ENCODE data around the gene IFITM1. TPM values are rescaled to one million over a fixed set of nuclear protein-coding genes. Genes with fewer than 3 reads are reported as not detected.
"Not testable (repeated sequence)": the region's sequence is repeated elsewhere in the genome, so short reads cannot be mapped to it uniquely, and the experiment has no call there.

IFITM1 gene
- total and polyA plus RNA-seq, 2 donors (not counting 3 experiments of a cell fraction or from before 2014, with no cell fraction given) = 11.5 to 24.6 TPM

DNA sequence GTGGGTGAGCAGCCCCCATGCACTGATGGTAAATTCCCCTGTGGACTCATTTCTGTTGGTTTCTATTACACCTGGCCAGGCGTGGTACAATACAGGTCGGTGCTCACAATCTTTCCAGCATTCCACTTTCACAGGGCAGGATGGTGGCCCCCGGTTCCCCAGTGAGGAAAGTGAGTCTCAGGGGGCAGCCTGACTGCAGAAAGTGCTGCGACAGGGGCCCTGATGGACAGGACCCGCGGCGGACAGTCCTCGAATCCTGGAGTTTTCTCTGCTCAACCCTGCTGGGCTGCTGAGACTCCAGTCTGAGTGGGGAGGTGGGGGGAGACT, 28.0 kb upstream of the IFITM1 start:
- H2AFZ ChIP-seq (ENCODE audit: low read depth, low read length) = no peak overlapping the region
- POLR2A ChIA-PET = no interaction called here

DNA sequence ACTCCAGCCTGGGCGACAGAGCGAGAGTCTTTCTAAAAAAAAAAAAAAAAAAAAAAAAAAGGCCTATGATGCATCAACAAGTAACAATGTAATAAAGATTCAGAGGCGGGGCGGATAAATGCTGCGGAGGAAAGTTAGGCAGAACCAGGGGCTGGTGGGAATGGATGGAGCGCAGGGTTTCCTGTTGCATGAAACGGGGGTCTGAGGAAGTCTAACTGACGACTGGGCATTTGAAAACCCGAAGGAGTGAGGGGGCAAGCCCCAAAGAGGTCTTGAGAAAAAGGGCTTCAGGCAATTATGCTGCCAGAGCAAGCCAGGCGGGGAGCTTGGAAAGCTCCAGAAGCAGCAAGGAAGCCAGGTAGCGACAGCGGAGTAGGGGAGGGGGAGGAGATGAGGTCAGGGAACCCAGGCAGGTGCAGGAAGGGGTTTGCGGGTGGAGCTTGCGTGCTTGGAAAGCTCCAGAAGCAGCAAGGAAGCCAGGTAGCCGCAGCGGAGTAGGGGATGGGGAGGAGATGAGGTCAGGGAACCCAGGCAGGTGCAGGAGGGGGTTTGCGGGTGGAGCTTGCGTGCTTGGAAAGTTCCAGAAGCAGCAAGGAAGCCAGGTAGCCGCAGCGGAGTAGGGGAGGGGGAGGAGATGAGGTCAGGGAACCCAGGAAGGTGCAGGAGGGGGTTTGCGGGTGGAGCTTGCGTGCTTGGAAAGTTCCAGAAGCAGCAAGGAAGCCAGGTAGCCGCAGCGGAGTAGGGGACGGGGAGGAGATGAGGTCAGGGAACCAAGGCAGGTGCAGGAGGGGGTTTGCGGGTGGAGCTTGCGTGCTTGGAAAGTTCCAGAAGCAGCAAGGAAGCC, 26.6 kb upstream of the IFITM1 start:
- dilution Hi-C loops (cut with MboI; ENCODE audit: extremely low pct_ligation_motif_present, low sequenced_read_pairs); H4K20me1 ChIP-seq (replicated peaks; ENCODE audit: control insufficient read depth, extremely low read depth, insufficient read depth, low read length); H3K9me1 ChIP-seq (replicated peaks; ENCODE audit: control insufficient read depth, extremely low read depth, insufficient read depth, low read length); H3K9ac ChIP-seq (replicated peaks; ENCODE audit: extremely low read depth, insufficient read depth, low read length); POLR2A ChIA-PET; FAIRE-seq; intact Hi-C loops (cut with micrococcal nuclease); H3K4me2 ChIP-seq (ENCODE audit: insufficient read depth, low read length); DNase-seq (ENCODE audit: low read depth, low spot score); H3K36me3 ChIP-seq (ENCODE audit: control insufficient read depth in 2 of 2, extremely low read depth in 1 of 2, insufficient read depth in 2 of 2, low read length in 2 of 2); H3K79me2 ChIP-seq (ENCODE audit: control insufficient read depth, insufficient read depth, low read length); H3K9me3 ChIP-seq (replicated peaks; ENCODE audit: control insufficient read depth, insufficient read depth, low read length); H3K4me1 ChIP-seq (ENCODE audit: control insufficient read depth, extremely low read depth, insufficient read depth, low read length); CTCF ChIA-PET; H2AFZ ChIP-seq (ENCODE audit: low read depth, low read length); H3K4me3 ChIP-seq (replicated peaks in 1 of 3; ENCODE audit: insufficient read depth in 1 of 3, low read depth in 1 of 3, low read length in 3 of 3); BruUV-seq (replicated peaks); H3K27ac ChIP-seq (ENCODE audit: insufficient read depth, low read depth, low read length): not testable (repeated sequence)
- peaks cover 8 to 17% of the 10 kb centered on the region in 2 experiments for H3K27me3 ChIP-seq (ENCODE audit: control insufficient read depth in 2 of 2, insufficient read depth in 2 of 2, low read length in 2 of 2)

More for the DNA sequence above, 28.0 kb upstream of the IFITM1 start:
- Histone ChIP-seq H3K79me2 (ENCODE audit: control insufficient read depth, insufficient read depth, low read length) (no peaks in the 10 kb centered on the region), H3K27me3 (ENCODE audit: control insufficient read depth in 2 of 2, insufficient read depth in 2 of 2, low read length in 2 of 2) (peaks cover 22 to 30% of the 10 kb centered on the region in 2 experiments), H3K4me3 (replicated peaks in 1 of 3; ENCODE audit: insufficient read depth in 1 of 3, low read depth in 1 of 3, low read length in 3 of 3) (no peak overlapping the region), H3K9ac (replicated peaks; ENCODE audit: extremely low read depth, insufficient read depth, low read length) (no peak overlapping the region), H4K20me1 (replicated peaks; ENCODE audit: control insufficient read depth, extremely low read depth, insufficient read depth, low read length) (no peaks in the 10 kb centered on the region), H3K27ac (ENCODE audit: insufficient read depth, low read depth, low read length) (no peak overlapping the region), H3K9me1 (replicated peaks; ENCODE audit: control insufficient read depth, extremely low read depth, insufficient read depth, low read length) (no peaks in the 10 kb centered on the region), H3K36me3 (ENCODE audit: control insufficient read depth in 2 of 2, extremely low read depth in 1 of 2, insufficient read depth in 2 of 2, low read length in 2 of 2) (no peaks in the 10 kb centered on the region), H3K4me2 (ENCODE audit: insufficient read depth, low read length) (no peak overlapping the region), H3K4me1 (ENCODE audit: control insufficient read depth, extremely low read depth, insufficient read depth, low read length) (peaks cover 3% of the 10 kb centered on the region), H3K9me3 (replicated peaks; ENCODE audit: control insufficient read depth, insufficient read depth, low read length) (no peaks in the 10 kb centered on the region)
- dilution Hi-C loops (cut with MboI; ENCODE audit: extremely low pct_ligation_motif_present, low sequenced_read_pairs) = no loop called here
- BruUV-seq (replicated peaks) = no TSS peak
- DNase-seq (ENCODE audit: low read depth, low spot score) = no peak
- FAIRE-seq = no peak
- intact Hi-C loops (cut with micrococcal nuclease) = no loop called here
- CTCF ChIA-PET = no interaction called here
- no peak for TF ChIP-seq GATA2 (IDR thresholded peaks at IDR 0.05; ENCODE audit: insufficient read depth, insufficient read length, low read depth, low read length)
- TF ChIP-seq POLR2AphosphoS5 (IDR thresholded peaks at IDR 0.05; ENCODE audit: insufficient read depth, low read depth, low read length) = no peak
- no peak for TF ChIP-seq JUN (IDR thresholded peaks at IDR 0.05; ENCODE audit: borderline replicate concordance, insufficient read depth, insufficient read length, low read depth)
- TF ChIP-seq, protein P1, sequence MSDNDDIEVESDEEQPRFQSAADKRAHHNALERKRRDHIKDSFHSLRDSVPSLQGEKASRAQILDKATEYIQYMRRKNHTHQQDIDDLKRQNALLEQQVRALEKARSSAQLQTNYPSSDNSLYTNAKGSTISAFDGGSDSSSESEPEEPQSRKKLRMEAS (IDR thresholded peaks at IDR 0.05; ENCODE audit: insufficient read depth, insufficient read length) = no peak
